Activated B cell treated with CpG ODN at 0.5 μM for 24 hours (primary cell): ENCODE results near the gene NCBP2L. TPM values are rescaled to one million over a fixed set of nuclear protein-coding genes. Genes with fewer than 3 reads are reported as not detected.
"Not testable (repeated sequence)": the region's sequence is repeated elsewhere in the genome, so short reads cannot be mapped to it uniquely, and the experiment has no call there.

Experiments used
- ATAC-seq: fragments of 200-7000 bp; cut with Tn5 transposase; one replicate; pipeline ENCODE4 v1.10.0; 2021; ENCODE audit warnings: low read depth, mild to moderate bottlenecking, moderate library complexity
- CTCF ChIA-PET: fragments of 350-600 bp; sonication (Branson Sonifier 250); formaldehyde crosslinking; loops from one replicate; lab custom pipeline; 2021; ENCODE audit warnings: antibody characterized with exemption; lab: Charles Lee
- POLR2A ChIA-PET: fragments of 350-600 bp; sonication (Branson Sonifier 250); formaldehyde crosslinking; loops from one replicate; lab custom pipeline; 2021; ENCODE audit warnings: antibody characterized with exemption; lab: Charles Lee
- DNase-seq: peaks from one replicate; pipeline ENCODE4 v3.0.0; 2022
- H3K27ac Mint-ChIP-seq: one replicate; pipeline ENCODE4 v1.8.0; 2020; ENCODE audit warnings: mixed read lengths
- H3K27me3 Mint-ChIP-seq: one replicate; pipeline ENCODE4 v1.8.0; 2021; ENCODE audit warnings: mixed read lengths
- H3K36me3 Mint-ChIP-seq: one replicate; pipeline ENCODE4 v1.8.0; 2021; ENCODE audit warnings: low read depth, mixed read lengths
- H3K4me1 Mint-ChIP-seq: one replicate; pipeline ENCODE4 v1.8.0; 2021; ENCODE audit warnings: mixed read lengths
- H3K4me3 Mint-ChIP-seq: one replicate; pipeline ENCODE4 v1.8.0; 2020; ENCODE audit warnings: mild to moderate bottlenecking, mixed read lengths
- H3K9me3 Mint-ChIP-seq: one replicate; pipeline ENCODE4 v1.8.0; 2020; ENCODE audit warnings: mixed read lengths
- CTCF ChIP-seq: fragments of 200-600 bp; IDR thresholded peaks from one replicate; pipeline ENCODE4 v1.8.0; 2022; ENCODE audit warnings: antibody characterized with exemption, mild to moderate bottlenecking
- intact Hi-C: fragments of 100-400 bp; cut with micrococcal nuclease; formaldehyde crosslinking; loops from one replicate; pipeline ENCODE4 v1.15.1; 2024
- total RNA-seq: library from RNA; stranded (reverse); gene quantifications from 2 replicates; pipeline ENCODE4 v1.2.3, GENCODE V29; 2022

The NCBP2L gene
- total RNA-seq, 1 donor from 2014 or later: not detected

- no peaks in the 10 kb centered on the region for H3K9me3 Mint-ChIP-seq
- TF ChIP-seq CTCF: no peak
- peaks cover 9% of the 10 kb centered on the region for H3K4me1 Mint-ChIP-seq
- no peak overlapping the region for H3K27ac Mint-ChIP-seq
- no peaks in the 10 kb centered on the region for H3K27me3 Mint-ChIP-seq
- ChIA-PET CTCF (interaction anchor here (8.7 kb wide), 1 partner anchor 123 kb away, joined by 146 read pairs; no protein-coding TSS in a partner anchor), POLR2A (no interaction called here)
- H3K36me3 Mint-ChIP-seq: no peaks in the 10 kb centered on the region
- ATAC-seq (no peak), DNase-seq (no peak)
- H3K4me3 Mint-ChIP-seq: no peak overlapping the region
- intact Hi-C loops: no loop called here
These were observed 3.0 kb downstream of the NCBP2L start for GRCh38 chrX:107780525-107780924.

- Mint-ChIP-seq H3K27ac (no peak overlapping the region), H3K27me3 (no peaks in the 10 kb centered on the region), H3K9me3 (no peaks in the 10 kb centered on the region), H3K36me3 (no peaks in the 10 kb centered on the region), H3K4me3 (no peak overlapping the region), H3K4me1 (no peaks in the 10 kb centered on the region)
- ChIA-PET POLR2A (no interaction called here), CTCF (no interaction called here)
- intact Hi-C loops: no loop called here
- DNase-seq (no peak), ATAC-seq (no peak)
- no peak for TF ChIP-seq CTCF
These were observed 10.3 kb downstream of the NCBP2L start for GRCh38 chrX:107787827-107788226.

GRCh38 chrX:107804427-107804826, 26.9 kb downstream of the NCBP2L start:
- intact Hi-C loops: no loop called here
- Mint-ChIP-seq H3K9me3 (no peaks in the 10 kb centered on the region), H3K4me1 (no peaks in the 10 kb centered on the region), H3K27me3 (peaks cover 3% of the 10 kb centered on the region), H3K36me3 (no peaks in the 10 kb centered on the region), H3K4me3 (no peak overlapping the region), H3K27ac (no peak overlapping the region)
- ATAC-seq (no peak), DNase-seq (no peak)
- TF ChIP-seq CTCF: no peak
- ChIA-PET CTCF (no interaction called here), POLR2A (no interaction called here)

- CTCF ChIA-PET: no interaction called here
- Mint-ChIP-seq H3K27ac (no peak overlapping the region), H3K27me3 (peaks cover 3% of the 10 kb centered on the region), H3K4me3 (no peak overlapping the region), H3K4me1 (no peaks in the 10 kb centered on the region), H3K36me3 (no peaks in the 10 kb centered on the region), H3K9me3 (no peaks in the 10 kb centered on the region)
- ATAC-seq: no peak
- DNase-seq: no peak
- POLR2A ChIA-PET: no interaction called here
- no peak for TF ChIP-seq CTCF
- intact Hi-C loops: no loop called here
These were observed 27.6 kb downstream of the NCBP2L start for GRCh38 chrX:107805179-107805578.

GRCh38 chrX:107810053-107810452, 32.5 kb downstream of the NCBP2L start:
- POLR2A ChIA-PET: not testable (repeated sequence)

GRCh38 chrX:107818900-107819521, 41.5 kb downstream of the NCBP2L start:
- ChIA-PET POLR2A (no interaction called here), CTCF (no interaction called here)
- DNase-seq: no peak
- H3K4me1 Mint-ChIP-seq: no peaks in the 10 kb centered on the region
- no peak overlapping the region for H3K27ac Mint-ChIP-seq
- peaks cover 1% of the 10 kb centered on the region for H3K36me3 Mint-ChIP-seq
- ATAC-seq: no peak
- no peak overlapping the region for H3K4me3 Mint-ChIP-seq
- peaks cover 6% of the 10 kb centered on the region for H3K27me3 Mint-ChIP-seq
- H3K9me3 Mint-ChIP-seq: no peaks in the 10 kb centered on the region
- intact Hi-C loops: no loop called here
- TF ChIP-seq CTCF: no peak

More at GRCh38 chrX:107810053-107810452, 32.5 kb downstream of the NCBP2L start:
- peaks cover 16% of the 10 kb centered on the region for H3K27me3 Mint-ChIP-seq
- CTCF ChIA-PET, H3K9me3 Mint-ChIP-seq, H3K4me3 Mint-ChIP-seq, H3K4me1 Mint-ChIP-seq, H3K27ac Mint-ChIP-seq, H3K36me3 Mint-ChIP-seq, ATAC-seq, DNase-seq, intact Hi-C loops: not testable (repeated sequence)
